C4-2B (cell line): ENCODE data around the gene PROP1.

Source experiments
- CTCF ChIP-seq: fragments of 450-650 bp; conservative IDR thresholded peaks from 2 replicates; pipeline ENCODE4 v1.5.1; 2017; ENCODE audit warnings: mild to moderate bottlenecking
- ZFX ChIP-seq: fragments of 450-650 bp; IDR thresholded peaks from 2 replicates; pipeline ENCODE4 v1.6.1; 2017

- no peak for TF ChIP-seq CTCF
- TF ChIP-seq ZFX, result no peak
These were observed 23.4 kb downstream of the PROP1 start for GRCh38 chr5:177972613-177973012.
